Right ventricle myocardium inferior (tissue), 1 donor: ENCODE data around the gene TDG. TPM values are rescaled to one million over a fixed set of nuclear protein-coding genes. Genes with fewer than 3 reads are reported as not detected.

ENCODE experiments used
- ATAC-seq: fragments of 200-7000 bp; cut with Tn5 transposase; one replicate; pipeline ENCODE4 v1.9.1; 2020; ENCODE audit warnings: mild to moderate bottlenecking, moderate library complexity
- DNase-seq: peaks from one replicate; pipeline ENCODE4 v3.0.0; 2021; ENCODE audit errors: missing footprints
- intact Hi-C: fragments of 100-400 bp; cut with DNase I; formaldehyde crosslinking; loops from one replicate; pipeline ENCODE4 v1.11.0; 2022
- total RNA-seq: library from RNA; stranded (reverse); fragmentation: NEBNext Ultra II Directional; extraction: Animal tissue kit (Norgen Biotek cat#: 25700); gene quantifications from one replicate; pipeline ENCODE4 v1.2.1, GENCODE V29; 2021
- donor health status: DM: no; HTN: yes; CAD: no; lungs with severe emphysema.

The TDG gene
- total RNA-seq, 1 donor from 2014 or later, result 9.7 TPM

GRCh38 chr12:103956509-103957027 is 9.1 kb upstream of the TDG start:
- intact Hi-C loops, result loop anchor here (2.0 to 5.0 kb wide), 2 partner anchors 26 to 151 kb away; partner anchors contain the start of gene HSP90B1
- peak; percentile 79 for DNase-seq
- ATAC-seq, result peak; percentile 45

GRCh38 chr12:103957865-103958388 is 7.7 kb upstream of the TDG start:
- no peak for DNase-seq
- ATAC-seq, result no peak
- intact Hi-C loops, result loop anchor here (2.0 to 5.0 kb wide), 2 partner anchors 27 to 149 kb away; partner anchors contain the start of gene HSP90B1

GRCh38 chr12:103958621-103959020 is 7.1 kb upstream of the TDG start:
- intact Hi-C loops, result loop anchor here (5.0 kb wide), 1 partner anchor 149 kb away; no protein-coding TSS in a partner anchor
- DNase-seq (no peak), ATAC-seq (no peak)

GRCh38 chr12:103960616-103961227 is 5.0 kb upstream of the TDG start:
- DNase-seq, result no peak
- intact Hi-C loops, result no loop called here
- ATAC-seq, result no peak

GRCh38 chr12:103962493-103962892 is 3.2 kb upstream of the TDG start:
- DNase-seq (no peak), ATAC-seq (no peak)
- intact Hi-C loops, result no loop called here

GRCh38 chr12:103964805-103965204 is 867 bp upstream of the TDG start:
- intact Hi-C loops, result loop anchor here (2.0 kb wide), 1 partner anchor 100 kb away; the partner anchor contains the start of gene HCFC2
- no peak for ATAC-seq
- no peak for DNase-seq

- no peak for ATAC-seq
- DNase-seq, result no peak
- intact Hi-C loops, result loop anchor here (2.0 kb wide), 1 partner anchor 100 kb away; the partner anchor contains the start of gene HCFC2
Measured at GRCh38 chr12:103965255-103965589, 450 bp upstream of the TDG start.

- DNase-seq, result no peak
- no peak for ATAC-seq
- intact Hi-C loops, result no loop called here
Measured at GRCh38 chr12:103966736-103967135, 1.1 kb downstream of the TDG start.

GRCh38 chr12:103969391-103969790 is 3.7 kb downstream of the TDG start:
- intact Hi-C loops, result no loop called here
- DNase-seq, result no peak
- ATAC-seq, result no peak

GRCh38 chr12:103973909-103974308 is 8.2 kb downstream of the TDG start:
- ATAC-seq, result no peak
- intact Hi-C loops, result no loop called here
- no peak for DNase-seq

- DNase-seq (no peak), ATAC-seq (no peak)
- intact Hi-C loops, result no loop called here
Measured at GRCh38 chr12:103975368-103975767, 9.7 kb downstream of the TDG start.

GRCh38 chr12:103978384-103978982 is 12.8 kb downstream of the TDG start:
- intact Hi-C loops, result no loop called here
- ATAC-seq, result no peak

GRCh38 chr12:103986829-103987228 is 21.2 kb downstream of the TDG start:
- ATAC-seq (no peak), DNase-seq (no peak)
- intact Hi-C loops, result no loop called here

More at GRCh38 chr12:103978384-103978982, 12.8 kb downstream of the TDG start:
- DNase-seq, result no peak

GRCh38 chr12:103994235-103994634 is 28.6 kb downstream of the TDG start:
- DNase-seq, result no peak
- intact Hi-C loops, result no loop called here

GRCh38 chr12:103996595-103996994 is 30.9 kb downstream of the TDG start:
- no peak for ATAC-seq

More at GRCh38 chr12:103994235-103994634, 28.6 kb downstream of the TDG start:
- ATAC-seq, result no peak

GRCh38 chr12:103997286-103997900 is 31.7 kb downstream of the TDG start:
- peak; percentile 74 for DNase-seq
- intact Hi-C loops, result loop anchor here (5.0 kb wide), 1 partner anchor 60 kb away; no protein-coding TSS in a partner anchor

More at GRCh38 chr12:103996595-103996994, 30.9 kb downstream of the TDG start:
- DNase-seq, result peak; percentile 68
- intact Hi-C loops, result loop anchor here (5.0 kb wide), 1 partner anchor 61 kb away; no protein-coding TSS in a partner anchor

GRCh38 chr12:103998976-103999375 is 33.3 kb downstream of the TDG start:
- ATAC-seq (no peak), DNase-seq (no peak)
- intact Hi-C loops, result loop anchor here (5.0 kb wide), 1 partner anchor 58 kb away; no protein-coding TSS in a partner anchor

More at GRCh38 chr12:103997286-103997900, 31.7 kb downstream of the TDG start:
- peak; percentile 89 for ATAC-seq

GRCh38 chr12:104000807-104001434 is 35.2 kb downstream of the TDG start:
- no peak for ATAC-seq
- intact Hi-C loops, result no loop called here

GRCh38 chr12:104002686-104003085 is 37.0 kb downstream of the TDG start:
- ATAC-seq, result no peak
- intact Hi-C loops, result no loop called here
- no peak for DNase-seq

More at GRCh38 chr12:104000807-104001434, 35.2 kb downstream of the TDG start:
- no peak for DNase-seq
